Endothelial cell of umbilical vein (primary cell): ENCODE measurements around the gene CLEC18B. TPM values are rescaled to one million over a fixed set of nuclear protein-coding genes. Genes with fewer than 3 reads are reported as not detected.
"Not testable (repeated sequence)": the region's sequence is repeated elsewhere in the genome, so short reads cannot be mapped to it uniquely, and the experiment has no call there.

Experiments
- BruUV-seq: library from RNA; stranded (reverse); fragments of 400-500 nt; replicated peaks from 2 replicates; lab custom pipeline; 2021; lab: Mats Ljungman, UMichigan
- CTCF ChIA-PET: fragments of 300-600, 350-600 bp; sonication (Branson Sonifier 250); formaldehyde crosslinking; loops from one replicate; lab custom pipeline; 2021; ENCODE audit warnings: antibody characterized with exemption, inconsistent platforms; lab: Charles Lee
- POLR2A ChIA-PET: fragments of 300-600, 350-600 bp; sonication (Branson Sonifier 250); formaldehyde crosslinking; loops from one replicate; lab custom pipeline; 2021; ENCODE audit warnings: antibody characterized with exemption, inconsistent platforms; lab: Charles Lee
- DNase-seq: peaks from one replicate; pipeline ENCODE4 v3.0.0-alpha.2; 2011; ENCODE audit warnings: low read depth, low spot score
- FAIRE-seq: peaks from 2 replicates; lab custom pipeline; 2011; peaks lifted over from hg19 to GRCh38; lab: Jason Lieb, UNC
- H2AFZ ChIP-seq: 2 replicates; pipeline ENCODE4 v1.6.0; 2012; ENCODE audit warnings: low read depth, low read length, control low read depth, inconsistent platforms
- H3K27ac ChIP-seq: 2 replicates; pipeline ENCODE4 v1.5.1; 2011; ENCODE audit warnings: low read depth, mild to moderate bottlenecking, control low read depth, low read length, moderate library complexity; ENCODE audit not compliant: insufficient read depth
- H3K27me3 ChIP-seq, 2 experiments: 2 replicates each; pipeline versions ENCODE4 v1.6.0 to v1.6.1; 2011; ENCODE audit warnings: low read length in 2 of 2, mixed read lengths in 1 of 2; ENCODE audit not compliant: control insufficient read depth in 2 of 2, insufficient read depth in 2 of 2
- H3K36me3 ChIP-seq, 2 experiments: 2 replicates in 1 of 2; 3 replicates in 1 of 2; pipeline ENCODE4 v1.5.1; 2011; ENCODE audit warnings: low read length in 2 of 2, mild to moderate bottlenecking in 1 of 2, moderate library complexity in 1 of 2; ENCODE audit not compliant: control insufficient read depth in 2 of 2, insufficient read depth in 2 of 2; ENCODE audit errors: extremely low read depth in 1 of 2
- H3K4me1 ChIP-seq: 3 replicates; pipeline ENCODE4 v1.5.1; 2011; ENCODE audit warnings: mild to moderate bottlenecking, low read length; ENCODE audit not compliant: control insufficient read depth, insufficient read depth; ENCODE audit errors: extremely low read depth
- H3K4me2 ChIP-seq: 2 replicates; pipeline ENCODE4 v1.6.1; 2011; ENCODE audit warnings: low read length, control low read depth, mixed read lengths; ENCODE audit not compliant: insufficient read depth
- H3K4me3 ChIP-seq, 3 experiments: fragments of 200-600 bp in 1 of 3; sonication (generic), shearing (Covaris generic) in 1 of 3; replicated peaks in 1 of 3; 2 replicates each; pipeline ENCODE4 v1.5.1; 2011 to 2016; ENCODE audit warnings: control low read depth in 3 of 3, low read length in 3 of 3, mild to moderate bottlenecking in 2 of 3, inconsistent platforms in 1 of 3, low read depth in 1 of 3, moderate library complexity in 1 of 3; ENCODE audit not compliant: insufficient read depth in 1 of 3
- H3K79me2 ChIP-seq: 2 replicates; pipeline ENCODE4 v1.6.0; 2012; ENCODE audit warnings: low read length, inconsistent platforms; ENCODE audit not compliant: control insufficient read depth, insufficient read depth
- H3K9ac ChIP-seq: replicated peaks from 2 replicates; pipeline ENCODE3; 2011; ENCODE audit warnings: low read length, control low read depth; ENCODE audit not compliant: insufficient read depth; ENCODE audit errors: extremely low read depth
- H3K9me1 ChIP-seq: replicated peaks from 3 replicates; pipeline ENCODE4 v1.6.0; 2011; ENCODE audit warnings: mild to moderate bottlenecking, low read length; ENCODE audit not compliant: control insufficient read depth, insufficient read depth; ENCODE audit errors: extremely low read depth
- H3K9me3 ChIP-seq: replicated peaks from 2 replicates; pipeline ENCODE4 v1.5.1; 2012; ENCODE audit warnings: low read length, inconsistent platforms; ENCODE audit not compliant: control insufficient read depth, insufficient read depth
- H4K20me1 ChIP-seq: replicated peaks from 2 replicates; pipeline ENCODE3; 2011; ENCODE audit warnings: mild to moderate bottlenecking, low read length; ENCODE audit not compliant: control insufficient read depth, insufficient read depth; ENCODE audit errors: extremely low read depth
- dilution Hi-C: fragments of 300-500 bp; cut with MboI; formaldehyde crosslinking; loops from one replicate; pipeline ENCODE4 v1.15.0; 2019; ENCODE audit warnings: low sequenced_read_pairs; ENCODE audit not compliant: extremely low pct_ligation_motif_present
- intact Hi-C: fragments of 100-400 bp; cut with micrococcal nuclease; formaldehyde crosslinking; loops from one replicate; pipeline ENCODE4 v1.10.0; 2022
- polyA plus RNA-seq, 4 experiments: library from polyadenylated mRNA; depleted of rRNA in 3 of 4; stranded (reverse) in 3 of 4; unstranded in 1 of 4; fragments of >200 nt; gene quantifications; 2 replicates each; pipeline versions ENCODE4 v1.2.1 to v1.2.3, GENCODE V29; 2011 to 2012; ENCODE audit warnings: missing spikeins in 1 of 4
- total RNA-seq: library from RNA; stranded (reverse); gene quantifications from 2 replicates; pipeline ENCODE4 v1.2.3, GENCODE V29; 2021

Gene CLEC18B
- total and polyA plus RNA-seq, 2 donors (not counting 3 experiments of a cell fraction or from before 2014, with no cell fraction given): 0.49 TPM; not detected in 1

DNA sequence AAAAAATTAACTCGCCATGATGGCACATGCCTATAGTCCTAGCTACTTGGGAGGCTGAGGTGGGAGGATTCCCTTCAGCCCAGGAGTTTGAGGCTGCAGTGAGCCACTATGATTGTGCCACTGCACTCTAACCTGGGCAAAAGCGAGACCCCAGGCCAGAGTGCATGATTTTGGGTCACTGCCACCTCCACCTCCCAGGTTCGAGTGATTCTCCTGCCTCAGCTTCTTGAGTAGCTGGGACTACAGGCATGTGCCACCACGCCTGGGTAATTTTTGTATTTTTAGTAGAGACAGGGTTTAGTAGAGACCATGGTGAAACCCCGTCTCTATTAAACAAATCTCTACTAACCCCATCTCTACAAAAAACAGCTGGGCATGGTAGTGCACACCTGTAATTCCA lies 26.7 kb downstream of the CLEC18B start:
- BruUV-seq, H2AFZ ChIP-seq, H4K20me1 ChIP-seq, H3K36me3 ChIP-seq, DNase-seq, H3K27me3 ChIP-seq, H3K9ac ChIP-seq, intact Hi-C loops, H3K9me1 ChIP-seq, H3K79me2 ChIP-seq, dilution Hi-C loops, H3K9me3 ChIP-seq, H3K4me3 ChIP-seq, POLR2A ChIA-PET, H3K4me1 ChIP-seq, FAIRE-seq, CTCF ChIA-PET, H3K27ac ChIP-seq, H3K4me2 ChIP-seq: not testable (repeated sequence)

DNA sequence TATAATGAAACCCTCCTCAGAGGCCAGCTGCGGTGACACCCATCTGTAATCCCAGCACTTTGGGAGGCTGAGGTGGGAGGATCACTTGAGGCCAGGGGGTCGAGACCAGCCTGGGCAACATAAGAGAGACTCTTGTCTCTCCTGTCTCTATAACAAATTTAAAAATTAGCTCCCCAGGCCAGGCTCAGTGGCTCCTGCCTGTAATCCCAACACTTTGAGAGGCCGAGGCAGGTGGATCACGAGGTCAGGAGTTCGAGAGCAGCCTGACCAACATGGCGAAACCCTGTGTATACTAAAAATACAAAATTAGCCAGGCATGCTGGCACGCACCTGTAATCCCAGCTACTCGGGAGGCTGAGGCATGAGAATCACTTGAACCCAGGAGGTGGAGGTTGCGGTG lies 27.1 kb downstream of the CLEC18B start:
- H2AFZ ChIP-seq, H3K4me3 ChIP-seq, H3K9me1 ChIP-seq, H3K36me3 ChIP-seq, H3K79me2 ChIP-seq, H4K20me1 ChIP-seq, intact Hi-C loops, FAIRE-seq, H3K9me3 ChIP-seq, DNase-seq, BruUV-seq, H3K9ac ChIP-seq, H3K27me3 ChIP-seq, dilution Hi-C loops, CTCF ChIA-PET, H3K4me1 ChIP-seq, H3K27ac ChIP-seq, POLR2A ChIA-PET, H3K4me2 ChIP-seq: not testable (repeated sequence)

DNA sequence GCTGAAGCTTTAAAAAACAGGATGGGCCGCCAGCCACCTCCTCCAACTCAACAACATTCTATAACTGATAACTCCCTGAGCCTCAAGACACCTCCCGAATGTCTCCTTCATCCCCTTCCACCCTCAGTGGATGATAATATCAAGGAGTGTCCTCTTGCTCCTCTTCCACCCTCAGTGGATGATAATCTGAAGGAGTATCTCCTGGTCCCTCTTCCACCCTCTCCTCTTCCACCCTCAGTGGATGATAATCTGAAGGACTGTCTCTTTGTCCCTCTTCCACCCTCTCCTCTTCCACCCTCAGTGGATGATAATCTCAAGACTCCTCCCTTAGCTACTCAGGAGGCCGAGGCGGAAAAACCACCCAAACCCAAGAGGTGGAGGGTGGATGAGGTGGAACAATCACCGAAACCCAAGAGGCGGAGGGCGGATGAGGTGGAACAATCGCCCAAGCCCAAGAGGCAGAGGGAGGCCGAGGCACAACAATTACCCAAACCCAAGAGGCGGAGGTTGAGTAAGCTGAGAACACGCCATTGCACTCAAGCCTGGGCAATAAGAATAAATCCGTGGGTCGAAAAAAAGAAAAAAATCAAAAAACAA lies 29.7 kb downstream of the CLEC18B start:
- BruUV-seq, H4K20me1 ChIP-seq, H3K9me3 ChIP-seq, H3K4me2 ChIP-seq, DNase-seq, POLR2A ChIA-PET, H2AFZ ChIP-seq, dilution Hi-C loops, H3K27ac ChIP-seq, FAIRE-seq, H3K27me3 ChIP-seq, H3K9me1 ChIP-seq, H3K4me3 ChIP-seq, H3K4me1 ChIP-seq, H3K79me2 ChIP-seq, intact Hi-C loops, CTCF ChIA-PET, H3K36me3 ChIP-seq, H3K9ac ChIP-seq: not testable (repeated sequence)

DNA sequence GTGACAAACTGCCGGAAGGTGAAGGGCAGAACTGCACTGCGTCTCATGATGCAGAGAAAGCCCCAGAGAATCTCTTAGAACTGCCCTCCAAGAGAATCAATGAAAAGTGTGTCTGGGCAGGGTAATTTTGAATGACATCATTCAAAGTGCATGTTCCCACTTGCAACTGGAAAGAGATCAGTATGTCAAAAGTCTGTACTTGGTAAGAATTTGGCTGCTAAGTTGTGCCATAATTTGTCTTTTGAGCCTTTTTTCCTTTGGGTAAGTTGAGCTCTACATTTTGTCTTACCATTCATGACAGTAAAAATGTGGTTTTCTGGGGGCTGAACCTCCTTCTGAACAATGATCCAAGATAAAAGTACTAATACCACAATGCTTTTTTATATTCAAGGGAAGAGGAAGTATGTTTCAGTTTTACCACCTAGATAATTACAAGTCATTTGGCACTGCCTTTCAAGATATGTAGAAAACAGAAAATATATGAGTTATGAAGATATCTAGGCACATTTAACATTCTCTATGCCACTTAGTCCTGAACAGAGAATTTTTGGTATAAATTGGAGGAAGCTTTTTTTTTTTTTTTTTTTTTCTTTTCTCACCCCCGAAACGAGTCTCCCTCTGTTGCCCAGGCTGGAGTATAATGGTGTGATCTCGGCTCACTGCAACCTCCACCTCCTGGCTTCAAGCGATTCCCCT lies 38.8 kb downstream of the CLEC18B start:
- dilution Hi-C loops, CTCF ChIA-PET, POLR2A ChIA-PET, intact Hi-C loops, H4K20me1 ChIP-seq, H3K27ac ChIP-seq, FAIRE-seq, H3K27me3 ChIP-seq, H3K9me1 ChIP-seq, BruUV-seq, H3K9ac ChIP-seq, DNase-seq, H3K9me3 ChIP-seq, H3K4me3 ChIP-seq, H2AFZ ChIP-seq, H3K36me3 ChIP-seq, H3K4me1 ChIP-seq, H3K4me2 ChIP-seq, H3K79me2 ChIP-seq: not testable (repeated sequence)
